ENCODE results near the gene LDHA.

The LDHA gene

GRCh38 chr11:18394275-18394927 is at the start of gene LDHA:
Gene LDHA (plus strand): TSS chr11:18394563. CDS start chr11:18396843, 2,280 bp downstream.
- Mint-ChIP-seq H3K36me3 (peaks cover 26 to 38% of the 10 kb centered on the region in 2 donors), H3K4me3 (peak within 1 kb of the TSS; percentile 96 to 99), H3K27me3 (no peaks in the 10 kb centered on the region), H3K27ac (peak within 1 kb of the TSS; percentile 99), H3K9me3 (no peaks in the 10 kb centered on the region), H3K4me1 (peaks cover 7 to 41% of the 10 kb centered on the region in 2 donors)
- ATAC-seq (replicated peaks), result peak; percentile 80 to 85
- DNase-seq, result peak; percentile 95

- Mint-ChIP-seq H3K4me1 (no peaks in the 10 kb centered on the region), H3K27me3 (no peaks in the 10 kb centered on the region), H3K27ac (no peak overlapping the region), H3K4me3 (no peak overlapping the region), H3K9me3 (no peaks in the 10 kb centered on the region), H3K36me3 (peaks cover 28 to 49% of the 10 kb centered on the region in 2 donors)
- DNase-seq (no peak), ATAC-seq (replicated peaks) (no peak)
Observed at GRCh38 chr11:18347471-18348125, 46.8 kb upstream of the LDHA start.

- no peak for ATAC-seq (replicated peaks)
- Mint-ChIP-seq H3K9me3 (no peaks in the 10 kb centered on the region), H3K27me3 (no peaks in the 10 kb centered on the region), H3K4me1 (no peaks in the 10 kb centered on the region), H3K36me3 (peaks cover 27 to 53% of the 10 kb centered on the region in 2 donors), H3K4me3 (no peak overlapping the region), H3K27ac (no peak overlapping the region)
- DNase-seq, result no peak
Observed at GRCh38 chr11:18352581-18352980, 41.8 kb upstream of the LDHA start.

GRCh38 chr11:18358646-18359045 is 35.7 kb upstream of the LDHA start:
- H3K27me3 Mint-ChIP-seq, result no peaks in the 10 kb centered on the region
- H3K27ac Mint-ChIP-seq, result no peak overlapping the region
- peaks cover 23 to 35% of the 10 kb centered on the region in 2 donors for H3K36me3 Mint-ChIP-seq
- no peak for DNase-seq
- H3K4me1 Mint-ChIP-seq, result no peaks in the 10 kb centered on the region
- no peak for ATAC-seq (replicated peaks)
- H3K9me3 Mint-ChIP-seq, result no peaks in the 10 kb centered on the region
- H3K4me3 Mint-ChIP-seq, result no peak overlapping the region

GRCh38 chr11:18361154-18361553 is 33.2 kb upstream of the LDHA start:
- DNase-seq, result no peak
- H3K4me3 Mint-ChIP-seq, result no peak overlapping the region
- no peaks in the 10 kb centered on the region for H3K9me3 Mint-ChIP-seq
- no peak overlapping the region for H3K27ac Mint-ChIP-seq
- H3K27me3 Mint-ChIP-seq, result no peaks in the 10 kb centered on the region
- no peak for ATAC-seq (replicated peaks)
- peaks cover 24 to 35% of the 10 kb centered on the region in 2 donors for H3K36me3 Mint-ChIP-seq
- H3K4me1 Mint-ChIP-seq, result no peaks in the 10 kb centered on the region

- Mint-ChIP-seq H3K4me1 (no peaks in the 10 kb centered on the region), H3K27me3 (no peaks in the 10 kb centered on the region), H3K4me3 (no peak overlapping the region), H3K36me3 (peaks cover 9 to 26% of the 10 kb centered on the region in 2 donors), H3K9me3 (no peaks in the 10 kb centered on the region), H3K27ac (peak overlapping the region; percentile 17)
- DNase-seq (no peak), ATAC-seq (replicated peaks) (no peak)
Observed at GRCh38 chr11:18364495-18365073, 29.8 kb upstream of the LDHA start.

GRCh38 chr11:18365741-18366140 is 28.6 kb upstream of the LDHA start:
- Mint-ChIP-seq H3K36me3 (peaks cover 9 to 27% of the 10 kb centered on the region in 2 donors), H3K9me3 (no peaks in the 10 kb centered on the region), H3K4me3 (no peak overlapping the region), H3K27ac (no peak overlapping the region), H3K27me3 (no peaks in the 10 kb centered on the region), H3K4me1 (no peaks in the 10 kb centered on the region)
- DNase-seq (no peak), ATAC-seq (replicated peaks) (no peak)

GRCh38 chr11:18366286-18366685 is 28.1 kb upstream of the LDHA start:
- no peak overlapping the region for H3K27ac Mint-ChIP-seq

GRCh38 chr11:18367431-18367830 is 26.9 kb upstream of the LDHA start:
- no peak overlapping the region for H3K27ac Mint-ChIP-seq
- DNase-seq (no peak), ATAC-seq (replicated peaks) (no peak)
- no peaks in the 10 kb centered on the region for H3K4me1 Mint-ChIP-seq
- peaks cover 15 to 30% of the 10 kb centered on the region in 2 donors for H3K36me3 Mint-ChIP-seq
- H3K27me3 Mint-ChIP-seq, result no peaks in the 10 kb centered on the region
- no peak overlapping the region for H3K4me3 Mint-ChIP-seq
- no peaks in the 10 kb centered on the region for H3K9me3 Mint-ChIP-seq

More at GRCh38 chr11:18366286-18366685, 28.1 kb upstream of the LDHA start:
- H3K36me3 Mint-ChIP-seq, result peaks cover 13 to 29% of the 10 kb centered on the region in 2 donors
- H3K27me3 Mint-ChIP-seq, result no peaks in the 10 kb centered on the region
- H3K4me1 Mint-ChIP-seq, result no peaks in the 10 kb centered on the region
- H3K9me3 Mint-ChIP-seq, result no peaks in the 10 kb centered on the region
- no peak for ATAC-seq (replicated peaks)
- no peak for DNase-seq
- H3K4me3 Mint-ChIP-seq, result no peak overlapping the region

- no peak for ATAC-seq (replicated peaks)
- Mint-ChIP-seq H3K4me1 (no peaks in the 10 kb centered on the region), H3K27me3 (no peaks in the 10 kb centered on the region), H3K36me3 (peaks cover 15 to 30% of the 10 kb centered on the region in 2 donors), H3K4me3 (no peak overlapping the region), H3K9me3 (no peaks in the 10 kb centered on the region), H3K27ac (no peak overlapping the region)
- no peak for DNase-seq
Observed at GRCh38 chr11:18368221-18368620, 26.1 kb upstream of the LDHA start.

GRCh38 chr11:18369398-18369797 is 25.0 kb upstream of the LDHA start:
- Mint-ChIP-seq H3K27ac (no peak overlapping the region), H3K4me3 (no peak overlapping the region), H3K36me3 (peaks cover 15 to 25% of the 10 kb centered on the region in 2 donors), H3K9me3 (no peaks in the 10 kb centered on the region), H3K27me3 (no peaks in the 10 kb centered on the region), H3K4me1 (no peaks in the 10 kb centered on the region)
- DNase-seq (no peak), ATAC-seq (replicated peaks) (no peak)

GRCh38 chr11:18371279-18371678 is 23.1 kb upstream of the LDHA start:
- no peaks in the 10 kb centered on the region for H3K4me1 Mint-ChIP-seq

GRCh38 chr11:18372201-18372600 is 22.2 kb upstream of the LDHA start:
- peaks cover 0 to 2% of the 10 kb centered on the region in 2 donors for H3K4me1 Mint-ChIP-seq
- DNase-seq (no peak), ATAC-seq (replicated peaks) (no peak)
- no peak overlapping the region for H3K27ac Mint-ChIP-seq
- no peaks in the 10 kb centered on the region for H3K9me3 Mint-ChIP-seq
- H3K36me3 Mint-ChIP-seq, result peaks cover 7 to 15% of the 10 kb centered on the region in 2 donors
- no peak overlapping the region for H3K4me3 Mint-ChIP-seq
- H3K27me3 Mint-ChIP-seq, result no peaks in the 10 kb centered on the region

More at GRCh38 chr11:18371279-18371678, 23.1 kb upstream of the LDHA start:
- Mint-ChIP-seq H3K36me3 (peaks cover 8 to 16% of the 10 kb centered on the region in 2 donors), H3K27ac (no peak overlapping the region), H3K27me3 (no peaks in the 10 kb centered on the region), H3K4me3 (no peak overlapping the region), H3K9me3 (no peaks in the 10 kb centered on the region)
- no peak for DNase-seq
- no peak for ATAC-seq (replicated peaks)

GRCh38 chr11:18374956-18375355 is 19.4 kb upstream of the LDHA start:
- no peak for DNase-seq
- H3K4me1 Mint-ChIP-seq, result peaks cover 0 to 2% of the 10 kb centered on the region in 2 donors
- H3K4me3 Mint-ChIP-seq, result no peak overlapping the region
- no peak for ATAC-seq (replicated peaks)
- H3K9me3 Mint-ChIP-seq, result no peaks in the 10 kb centered on the region
- H3K36me3 Mint-ChIP-seq, result peaks cover 7% of the 10 kb centered on the region in 2 donors
- no peaks in the 10 kb centered on the region for H3K27me3 Mint-ChIP-seq
- H3K27ac Mint-ChIP-seq, result no peak overlapping the region

GRCh38 chr11:18375941-18376340 is 18.4 kb upstream of the LDHA start:
- H3K27me3 Mint-ChIP-seq, result no peaks in the 10 kb centered on the region
- ATAC-seq (replicated peaks) (no peak), DNase-seq (no peak)
- H3K4me3 Mint-ChIP-seq, result no peak overlapping the region
- H3K9me3 Mint-ChIP-seq, result no peaks in the 10 kb centered on the region
- no peak overlapping the region for H3K27ac Mint-ChIP-seq
- peaks cover 0 to 2% of the 10 kb centered on the region in 2 donors for H3K4me1 Mint-ChIP-seq
- peaks cover 5% of the 10 kb centered on the region in 2 donors for H3K36me3 Mint-ChIP-seq

Measured in stimulated activated naive B cell treated with anti-CD40 and anti-IgM and Interleukin-4, amounts not matched to agents 10 μg/mL and 1 μg/mL and 100 μg/mL, for 72 hours (primary cell).